Activated B cell treated with CpG ODN at 0.5 μM for 24 hours (primary cell): ENCODE measurements around the gene NRXN3. TPM values are rescaled to one million over a fixed set of nuclear protein-coding genes. Genes with fewer than 3 reads are reported as not detected.

Experiments used
- ATAC-seq: fragments of 200-7000 bp; cut with Tn5 transposase; one replicate; pipeline ENCODE4 v1.10.0; 2021; ENCODE audit warnings: low read depth, mild to moderate bottlenecking, moderate library complexity
- CTCF ChIA-PET: fragments of 350-600 bp; sonication (Branson Sonifier 250); formaldehyde crosslinking; loops from one replicate; lab custom pipeline; 2021; ENCODE audit warnings: antibody characterized with exemption; lab: Charles Lee
- POLR2A ChIA-PET: fragments of 350-600 bp; sonication (Branson Sonifier 250); formaldehyde crosslinking; loops from one replicate; lab custom pipeline; 2021; ENCODE audit warnings: antibody characterized with exemption; lab: Charles Lee
- DNase-seq: peaks from one replicate; pipeline ENCODE4 v3.0.0; 2022
- H3K27ac Mint-ChIP-seq: one replicate; pipeline ENCODE4 v1.8.0; 2020; ENCODE audit warnings: mixed read lengths
- H3K27me3 Mint-ChIP-seq: one replicate; pipeline ENCODE4 v1.8.0; 2021; ENCODE audit warnings: mixed read lengths
- H3K36me3 Mint-ChIP-seq: one replicate; pipeline ENCODE4 v1.8.0; 2021; ENCODE audit warnings: low read depth, mixed read lengths
- H3K4me1 Mint-ChIP-seq: one replicate; pipeline ENCODE4 v1.8.0; 2021; ENCODE audit warnings: mixed read lengths
- H3K4me3 Mint-ChIP-seq: one replicate; pipeline ENCODE4 v1.8.0; 2020; ENCODE audit warnings: mild to moderate bottlenecking, mixed read lengths
- H3K9me3 Mint-ChIP-seq: one replicate; pipeline ENCODE4 v1.8.0; 2020; ENCODE audit warnings: mixed read lengths
- intact Hi-C: fragments of 100-400 bp; cut with micrococcal nuclease; formaldehyde crosslinking; loops from one replicate; pipeline ENCODE4 v1.15.1; 2024
- total RNA-seq: library from RNA; stranded (reverse); gene quantifications from 2 replicates; pipeline ENCODE4 v1.2.3, GENCODE V29; 2022
- TF ChIP-seq, protein P1 (sequence below): fragments of 200-600 bp; IDR thresholded peaks from one replicate; pipeline ENCODE4 v1.8.0; 2022; ENCODE audit warnings: antibody characterized with exemption, mild to moderate bottlenecking

The NRXN3 gene
- total RNA-seq, 1 donor from 2014 or later: not detected

DNA sequence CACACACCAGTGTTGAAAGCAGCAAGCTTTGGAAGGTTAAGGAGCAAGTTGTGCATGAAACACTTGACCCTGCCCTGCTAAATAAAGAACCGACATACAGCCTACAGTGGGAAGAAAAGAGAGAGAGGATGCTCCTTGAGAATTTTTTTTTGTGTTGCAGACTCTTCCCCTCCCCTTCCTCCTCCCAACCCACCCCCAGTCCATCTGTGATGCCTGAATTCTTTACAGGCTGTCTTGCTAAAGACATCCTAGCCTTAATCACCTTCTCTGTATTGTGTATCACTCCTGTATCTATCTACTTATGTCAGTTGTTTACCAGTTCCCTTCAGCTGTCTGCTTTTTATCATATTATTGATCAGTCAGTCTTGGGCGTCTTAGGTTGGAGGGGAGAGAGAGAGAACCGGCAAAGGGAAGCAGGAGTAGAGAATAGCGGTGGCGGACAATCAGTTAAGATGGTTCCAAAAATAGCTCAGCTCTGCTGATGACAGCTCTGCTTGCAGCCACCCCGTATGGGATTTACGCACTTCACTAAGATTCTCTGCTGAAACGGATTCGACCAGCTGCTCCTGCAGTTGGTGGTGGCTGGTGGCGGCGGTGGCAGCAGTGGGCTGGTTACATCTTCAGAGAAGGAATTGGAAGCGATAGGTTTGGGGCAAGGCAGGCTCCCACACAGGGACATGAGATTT lies 664.7 kb downstream of the NRXN3 start:
- Mint-ChIP-seq H3K36me3 (no peaks in the 10 kb centered on the region), H3K4me3 (no peak overlapping the region), H3K27ac (no peak overlapping the region), H3K9me3 (no peaks in the 10 kb centered on the region), H3K4me1 (no peaks in the 10 kb centered on the region), H3K27me3 (no peaks in the 10 kb centered on the region)
- ATAC-seq (no peak), DNase-seq (no peak)
- TF ChIP-seq, protein P1, sequence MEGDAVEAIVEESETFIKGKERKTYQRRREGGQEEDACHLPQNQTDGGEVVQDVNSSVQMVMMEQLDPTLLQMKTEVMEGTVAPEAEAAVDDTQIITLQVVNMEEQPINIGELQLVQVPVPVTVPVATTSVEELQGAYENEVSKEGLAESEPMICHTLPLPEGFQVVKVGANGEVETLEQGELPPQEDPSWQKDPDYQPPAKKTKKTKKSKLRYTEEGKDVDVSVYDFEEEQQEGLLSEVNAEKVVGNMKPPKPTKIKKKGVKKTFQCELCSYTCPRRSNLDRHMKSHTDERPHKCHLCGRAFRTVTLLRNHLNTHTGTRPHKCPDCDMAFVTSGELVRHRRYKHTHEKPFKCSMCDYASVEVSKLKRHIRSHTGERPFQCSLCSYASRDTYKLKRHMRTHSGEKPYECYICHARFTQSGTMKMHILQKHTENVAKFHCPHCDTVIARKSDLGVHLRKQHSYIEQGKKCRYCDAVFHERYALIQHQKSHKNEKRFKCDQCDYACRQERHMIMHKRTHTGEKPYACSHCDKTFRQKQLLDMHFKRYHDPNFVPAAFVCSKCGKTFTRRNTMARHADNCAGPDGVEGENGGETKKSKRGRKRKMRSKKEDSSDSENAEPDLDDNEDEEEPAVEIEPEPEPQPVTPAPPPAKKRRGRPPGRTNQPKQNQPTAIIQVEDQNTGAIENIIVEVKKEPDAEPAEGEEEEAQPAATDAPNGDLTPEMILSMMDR: no peak
- ChIA-PET CTCF (no interaction called here), POLR2A (no interaction called here)
- intact Hi-C loops: no loop called here

DNA sequence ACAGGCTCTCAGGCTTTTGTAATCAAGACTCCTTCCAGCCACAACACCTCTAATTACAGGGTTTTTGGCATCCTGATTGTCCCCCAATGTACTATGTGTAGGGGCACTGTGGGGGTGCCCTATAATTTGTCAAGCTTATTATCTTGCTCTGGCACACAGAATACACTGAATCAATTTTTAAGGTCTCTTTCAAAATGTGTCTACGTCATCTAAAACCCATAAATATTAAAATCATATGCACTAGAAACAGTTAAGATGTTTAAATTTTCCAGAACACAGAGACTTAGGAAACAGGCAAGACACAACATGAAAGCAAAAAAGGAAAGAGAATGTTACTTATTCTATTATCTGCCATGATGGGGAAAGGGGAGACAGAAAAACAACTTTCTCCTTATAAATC lies 665.7 kb downstream of the NRXN3 start:
- Mint-ChIP-seq H3K36me3 (no peaks in the 10 kb centered on the region), H3K27ac (no peak overlapping the region), H3K4me1 (no peaks in the 10 kb centered on the region), H3K27me3 (no peaks in the 10 kb centered on the region), H3K9me3 (no peaks in the 10 kb centered on the region), H3K4me3 (no peak overlapping the region)
- CTCF ChIA-PET: no interaction called here
- POLR2A ChIA-PET: no interaction called here
- intact Hi-C loops: no loop called here
- TF ChIP-seq, protein P1: no peak
- no peak for ATAC-seq
- DNase-seq: no peak

DNA sequence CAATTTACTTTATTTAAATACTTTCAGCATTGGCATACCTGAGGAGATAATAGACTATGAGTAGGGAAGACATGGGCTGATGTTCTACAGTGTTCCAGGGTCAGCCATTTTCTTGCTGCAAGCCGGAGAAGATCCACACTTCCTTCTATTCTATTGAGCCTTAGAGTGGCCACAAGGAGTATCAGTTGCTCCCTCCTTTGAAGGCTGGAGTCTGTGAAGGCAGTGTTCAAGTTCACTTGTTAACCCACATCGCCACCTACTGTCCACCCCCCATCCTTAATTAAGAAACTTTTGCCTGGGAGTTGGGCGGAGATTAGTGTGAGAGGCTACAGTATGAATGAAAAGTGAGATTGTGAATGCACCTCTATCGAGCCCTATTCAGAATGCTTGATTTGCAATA lies 666.6 kb downstream of the NRXN3 start:
- no peak for ATAC-seq
- ChIA-PET POLR2A (no interaction called here), CTCF (no interaction called here)
- Mint-ChIP-seq H3K4me1 (no peaks in the 10 kb centered on the region), H3K9me3 (no peaks in the 10 kb centered on the region), H3K27me3 (no peaks in the 10 kb centered on the region), H3K36me3 (no peaks in the 10 kb centered on the region), H3K4me3 (no peak overlapping the region), H3K27ac (no peak overlapping the region)
- intact Hi-C loops: no loop called here
- TF ChIP-seq, protein P1: no peak
- DNase-seq: no peak

DNA sequence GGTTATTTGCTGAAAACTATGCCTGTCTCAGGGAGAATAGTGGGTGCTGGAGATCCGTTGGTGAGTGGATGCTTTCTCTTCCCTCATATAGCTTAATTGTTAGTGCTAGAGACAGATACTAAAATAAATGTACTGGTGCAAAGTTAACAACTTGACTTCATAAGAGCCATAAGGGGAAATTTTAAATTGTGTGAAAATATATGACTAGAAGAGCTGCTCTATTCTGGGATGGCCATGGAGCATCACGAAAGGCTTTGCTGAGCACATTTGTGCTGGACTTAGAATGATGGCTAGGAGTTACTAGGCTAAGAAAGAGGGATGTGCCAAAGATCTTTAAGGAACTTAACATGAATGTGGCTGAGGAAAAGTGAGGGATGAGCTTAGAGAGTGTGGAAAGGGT lies 668.8 kb downstream of the NRXN3 start:
- H3K27ac Mint-ChIP-seq: no peak overlapping the region
- no peak for ATAC-seq
- no peak overlapping the region for H3K4me3 Mint-ChIP-seq
- POLR2A ChIA-PET: no interaction called here
- no peaks in the 10 kb centered on the region for H3K36me3 Mint-ChIP-seq
- no peaks in the 10 kb centered on the region for H3K27me3 Mint-ChIP-seq
- intact Hi-C loops: no loop called here
- no peaks in the 10 kb centered on the region for H3K9me3 Mint-ChIP-seq
- TF ChIP-seq, protein P1: no peak
- no peak for DNase-seq
- CTCF ChIA-PET: no interaction called here
- H3K4me1 Mint-ChIP-seq: no peaks in the 10 kb centered on the region

DNA sequence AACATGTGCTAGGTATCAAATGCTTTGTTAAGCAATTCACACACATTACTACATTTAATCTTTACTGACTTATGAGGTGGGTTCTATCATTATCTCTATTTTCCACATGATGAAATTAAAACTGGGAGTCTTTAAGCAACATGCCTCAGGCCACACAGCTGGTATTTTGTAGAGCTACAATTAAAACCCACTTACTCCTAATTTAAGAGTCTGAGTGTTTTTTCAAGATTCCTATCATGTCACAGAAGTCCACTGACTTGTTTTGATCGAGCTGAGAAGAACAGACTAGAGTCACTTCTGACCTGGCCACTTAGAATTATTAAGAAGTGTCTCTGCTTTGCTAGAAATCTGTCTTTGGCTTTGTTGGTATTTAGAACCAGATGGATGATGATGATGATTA lies 670.7 kb downstream of the NRXN3 start:
- no peaks in the 10 kb centered on the region for H3K4me1 Mint-ChIP-seq
- H3K27me3 Mint-ChIP-seq: no peaks in the 10 kb centered on the region
- DNase-seq (no peak), ATAC-seq (no peak)
- TF ChIP-seq, protein P1: no peak
- H3K4me3 Mint-ChIP-seq: no peak overlapping the region
- ChIA-PET POLR2A (no interaction called here), CTCF (no interaction called here)
- intact Hi-C loops: no loop called here
- no peaks in the 10 kb centered on the region for H3K9me3 Mint-ChIP-seq
- H3K27ac Mint-ChIP-seq: no peak overlapping the region
- H3K36me3 Mint-ChIP-seq: no peaks in the 10 kb centered on the region
